Brain microvascular endothelial cell (primary cell): ENCODE measurements around the gene NSRP1.

Experiments used
- DNase-seq: peaks from one replicate; pipeline ENCODE4 v3.0.0-alpha.2; 2020
- H3K27ac ChIP-seq: fragments of 250-450 bp; sonication (Bioruptor Pico); 2 replicates; pipeline ENCODE4 v1.5.1; 2020; ENCODE audit warnings: mild to moderate bottlenecking, moderate library complexity
- H3K27me3 ChIP-seq: fragments of 250-450 bp; sonication (Bioruptor Pico); replicated peaks from 2 replicates; pipeline ENCODE4 v1.5.1; 2020; ENCODE audit warnings: mild to moderate bottlenecking
- H3K36me3 ChIP-seq: fragments of 250-450 bp; sonication (Bioruptor Pico); replicated peaks from 2 replicates; pipeline ENCODE4 v1.5.1; 2020; ENCODE audit warnings: mild to moderate bottlenecking
- H3K4me3 ChIP-seq: 2 replicates; pipeline ENCODE4 v1.5.1; 2011; ENCODE audit warnings: low read depth, mild to moderate bottlenecking, control low read depth, low read length, moderate library complexity
- in situ Hi-C: cut with HindIII; loops from 2 replicates; pipeline ENCODE4 v1.10.0; 2017; ENCODE audit warnings: low sequenced_read_pairs, low pct_ligation_motif_present
- TF ChIP-seq, protein P1 (sequence below): IDR thresholded peaks from 2 replicates; pipeline ENCODE4 v1.5.1; 2011; ENCODE audit warnings: low read depth, mild to moderate bottlenecking, moderate library complexity, low read length, control low read depth, inconsistent platforms; ENCODE audit errors: missing control alignments

NSRP1 gene

GRCh38 chr17:30203471-30203981 lies 86.9 kb downstream of the NSRP1 start:
- in situ Hi-C loops: no loop called here
- Histone ChIP-seq H3K4me3 (no peak overlapping the region), H3K27ac (no peak overlapping the region), H3K36me3 (no peaks in the 10 kb centered on the region), H3K27me3 (no peaks in the 10 kb centered on the region)
- DNase-seq: no peak
- TF ChIP-seq, protein P1, sequence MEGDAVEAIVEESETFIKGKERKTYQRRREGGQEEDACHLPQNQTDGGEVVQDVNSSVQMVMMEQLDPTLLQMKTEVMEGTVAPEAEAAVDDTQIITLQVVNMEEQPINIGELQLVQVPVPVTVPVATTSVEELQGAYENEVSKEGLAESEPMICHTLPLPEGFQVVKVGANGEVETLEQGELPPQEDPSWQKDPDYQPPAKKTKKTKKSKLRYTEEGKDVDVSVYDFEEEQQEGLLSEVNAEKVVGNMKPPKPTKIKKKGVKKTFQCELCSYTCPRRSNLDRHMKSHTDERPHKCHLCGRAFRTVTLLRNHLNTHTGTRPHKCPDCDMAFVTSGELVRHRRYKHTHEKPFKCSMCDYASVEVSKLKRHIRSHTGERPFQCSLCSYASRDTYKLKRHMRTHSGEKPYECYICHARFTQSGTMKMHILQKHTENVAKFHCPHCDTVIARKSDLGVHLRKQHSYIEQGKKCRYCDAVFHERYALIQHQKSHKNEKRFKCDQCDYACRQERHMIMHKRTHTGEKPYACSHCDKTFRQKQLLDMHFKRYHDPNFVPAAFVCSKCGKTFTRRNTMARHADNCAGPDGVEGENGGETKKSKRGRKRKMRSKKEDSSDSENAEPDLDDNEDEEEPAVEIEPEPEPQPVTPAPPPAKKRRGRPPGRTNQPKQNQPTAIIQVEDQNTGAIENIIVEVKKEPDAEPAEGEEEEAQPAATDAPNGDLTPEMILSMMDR: peak; percentile 25

DNA sequence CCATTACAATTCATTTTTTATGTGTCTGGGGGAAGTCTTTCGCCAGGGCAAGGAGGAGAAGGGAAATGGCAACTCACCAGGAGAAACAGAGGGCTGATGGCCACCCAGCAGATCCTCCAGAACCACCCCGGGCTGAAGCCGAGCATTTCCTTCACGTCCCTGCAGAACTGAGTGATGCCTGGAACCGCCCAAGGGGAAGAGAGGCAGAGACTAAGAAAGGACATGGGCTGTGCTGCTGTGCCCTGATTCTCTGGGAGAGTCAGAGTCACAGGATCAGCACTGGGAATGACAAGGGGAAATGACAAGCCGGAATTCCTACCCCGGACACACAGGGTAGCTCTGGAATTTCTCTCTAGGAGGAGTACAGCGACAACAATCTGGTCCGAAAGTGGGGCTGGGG lies 91.0 kb downstream of the NSRP1 start:
- Histone ChIP-seq H3K36me3 (no peaks in the 10 kb centered on the region), H3K27ac (no peak overlapping the region), H3K27me3 (no peaks in the 10 kb centered on the region), H3K4me3 (no peak overlapping the region)
- TF ChIP-seq, protein P1: no peak
- no peak for DNase-seq
- in situ Hi-C loops: no loop called here

- H3K27me3 ChIP-seq: no peaks in the 10 kb centered on the region
- no peak for DNase-seq
- in situ Hi-C loops: no loop called here
Measured at GRCh38 chr17:30208214-30208613, 91.6 kb downstream of the NSRP1 start.

GRCh38 chr17:30209930-30210329 lies 93.3 kb downstream of the NSRP1 start:
- no peaks in the 10 kb centered on the region for H3K36me3 ChIP-seq
- DNase-seq: no peak
- H3K27me3 ChIP-seq: no peaks in the 10 kb centered on the region
- TF ChIP-seq, protein P1: no peak
- no peak overlapping the region for H3K27ac ChIP-seq
- in situ Hi-C loops: no loop called here
- H3K4me3 ChIP-seq: no peak overlapping the region

More at GRCh38 chr17:30208214-30208613, 91.6 kb downstream of the NSRP1 start:
- Histone ChIP-seq H3K4me3 (no peak overlapping the region), H3K36me3 (no peaks in the 10 kb centered on the region), H3K27ac (no peak overlapping the region)
- TF ChIP-seq, protein P1: no peak

DNA sequence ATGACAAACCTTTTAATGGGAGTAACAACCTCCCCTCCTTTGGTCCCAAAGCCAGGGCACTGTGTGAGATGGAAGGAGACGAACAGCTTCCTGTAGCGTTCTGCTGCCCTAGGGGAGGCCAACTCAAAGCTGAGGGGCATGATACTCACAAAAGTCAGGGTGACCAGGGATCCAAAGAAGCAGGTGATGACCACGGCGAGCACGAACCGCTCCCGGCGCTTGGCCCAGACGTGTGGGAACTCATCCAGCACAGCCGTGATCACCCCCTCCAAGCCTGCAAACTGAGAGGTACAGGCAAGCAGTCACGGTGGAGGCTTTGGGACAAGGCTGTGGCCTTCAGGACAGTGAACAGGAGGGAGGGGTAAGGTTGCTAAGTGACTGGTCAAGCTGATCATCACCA lies 93.8 kb downstream of the NSRP1 start:
- Histone ChIP-seq H3K27me3 (no peaks in the 10 kb centered on the region), H3K27ac (no peak overlapping the region), H3K36me3 (no peaks in the 10 kb centered on the region), H3K4me3 (no peak overlapping the region)
- in situ Hi-C loops: no loop called here
- TF ChIP-seq, protein P1: no peak
- no peak for DNase-seq

DNA sequence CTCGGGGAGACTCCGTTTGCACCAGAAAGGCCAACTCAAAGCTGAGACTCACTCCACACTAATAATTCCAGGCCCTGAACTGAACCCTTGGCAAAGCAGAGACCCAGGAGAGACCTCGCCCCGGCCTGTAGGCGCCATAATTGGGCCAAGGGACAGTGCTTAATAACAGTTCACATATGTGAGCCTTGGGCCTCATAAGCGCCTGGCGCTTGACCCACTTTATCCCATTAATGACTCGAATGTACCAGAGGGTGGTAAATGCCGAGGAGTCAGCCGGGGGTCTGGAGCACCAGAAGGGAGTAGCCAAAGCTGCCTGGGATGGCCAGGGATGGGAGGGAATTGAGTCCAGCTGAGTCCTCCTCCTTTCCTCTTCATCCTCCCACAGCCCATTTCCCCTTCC lies 94.3 kb downstream of the NSRP1 start:
- in situ Hi-C loops: no loop called here
- Histone ChIP-seq H3K36me3 (no peaks in the 10 kb centered on the region), H3K27ac (no peak overlapping the region), H3K4me3 (no peak overlapping the region), H3K27me3 (no peaks in the 10 kb centered on the region)
- DNase-seq: no peak
- TF ChIP-seq, protein P1: no peak
